ENCODE data around the gene LENG9.

LENG9 gene

GRCh38 chr19:54465426-54466109 lies 2.0 kb upstream of the LENG9 start:
- no peak for TF ChIP-seq YY1 (IDR thresholded peaks at IDR 0.05; ENCODE audit: low read depth)

- TF ChIP-seq YY1 (IDR thresholded peaks at IDR 0.05; ENCODE audit: low read depth), result no peak
- peak; percentile 55; the same call in 1 of the 2 replicates for TF ChIP-seq NFIC (IDR thresholded peaks at IDR 0.05)
- TF ChIP-seq MAX (IDR thresholded peaks at IDR 0.05), result peak; percentile 96
- TF ChIP-seq CREB1 (IDR thresholded peaks at IDR 0.05; ENCODE audit: low read depth), result peak; percentile 77
- peak; percentile 41; the same call in 1 of the 2 replicates for TF ChIP-seq TAF1 (IDR thresholded peaks at IDR 0.05; ENCODE audit: low read depth)
- no peak for TF ChIP-seq ZBTB7A (IDR thresholded peaks at IDR 0.05; ENCODE audit: low read depth)
- peak; percentile 44; the same call in 1 of the 2 replicates for TF ChIP-seq TCF12 (IDR thresholded peaks at IDR 0.05; ENCODE audit: low read depth)
These were observed 1.2 kb upstream of the LENG9 start for GRCh38 chr19:54464630-54465425.

GRCh38 chr19:54464044-54464629 lies 559 bp upstream of the LENG9 start:
- TF ChIP-seq CEBPB (IDR thresholded peaks at IDR 0.05) (no peak), EP300 (IDR thresholded peaks at IDR 0.05; ENCODE audit: borderline replicate concordance) (no peak), ZBTB7A (IDR thresholded peaks at IDR 0.05; ENCODE audit: low read depth) (no peak), TEAD4 (IDR thresholded peaks at IDR 0.05) (no peak), CREB1 (IDR thresholded peaks at IDR 0.05; ENCODE audit: low read depth) (no peak), FOXM1 (IDR thresholded peaks at IDR 0.05; ENCODE audit: borderline replicate concordance, low read depth) (no peak), TAF1 (IDR thresholded peaks at IDR 0.05; ENCODE audit: low read depth) (no peak), USF1 (IDR thresholded peaks at IDR 0.05) (no peak)

- TF ChIP-seq NFIC (IDR thresholded peaks at IDR 0.05), result peak; percentile 24; the same call in 1 of the 2 replicates
- TF ChIP-seq EP300 (IDR thresholded peaks at IDR 0.05; ENCODE audit: borderline replicate concordance), result no peak; the same call in 1 of the 2 replicates
- TF ChIP-seq EGR1 (IDR thresholded peaks at IDR 0.05), result no peak
- peak; percentile 69 for TF ChIP-seq YY1 (IDR thresholded peaks at IDR 0.05; ENCODE audit: low read depth)
These were observed 685 bp downstream of the LENG9 start for GRCh38 chr19:54462655-54463530.

- TF ChIP-seq FOXM1 (IDR thresholded peaks at IDR 0.05; ENCODE audit: borderline replicate concordance, low read depth), result no peak
- no peak for TF ChIP-seq USF1 (IDR thresholded peaks at IDR 0.05)
- no peak for TF ChIP-seq ZBTB7A (IDR thresholded peaks at IDR 0.05; ENCODE audit: low read depth)
- no peak for TF ChIP-seq CEBPB (IDR thresholded peaks at IDR 0.05)
- no peak for TF ChIP-seq EP300 (IDR thresholded peaks at IDR 0.05; ENCODE audit: borderline replicate concordance)
- no peak for TF ChIP-seq YY1 (IDR thresholded peaks at IDR 0.05; ENCODE audit: low read depth)
- no peak for TF ChIP-seq TCF12 (IDR thresholded peaks at IDR 0.05; ENCODE audit: low read depth)
- no peak for TF ChIP-seq MAX (IDR thresholded peaks at IDR 0.05)
- no peak for TF ChIP-seq EGR1 (IDR thresholded peaks at IDR 0.05)
- TF ChIP-seq NFIC (IDR thresholded peaks at IDR 0.05), result no peak
- TF ChIP-seq REST (IDR thresholded peaks at IDR 0.05; ENCODE audit: low read depth), result no peak
- TF ChIP-seq CREB1 (IDR thresholded peaks at IDR 0.05; ENCODE audit: low read depth), result no peak
- no peak for TF ChIP-seq RAD21 (IDR thresholded peaks at IDR 0.05; ENCODE audit: low read depth)
- TF ChIP-seq TAF1 (IDR thresholded peaks at IDR 0.05; ENCODE audit: low read depth), result no peak
- TF ChIP-seq TEAD4 (IDR thresholded peaks at IDR 0.05), result no peak
These were observed 1.4 kb downstream of the LENG9 start for GRCh38 chr19:54462047-54462654.

- TF ChIP-seq TCF12 (IDR thresholded peaks at IDR 0.05; ENCODE audit: low read depth), result no peak
- no peak for TF ChIP-seq EGR1 (IDR thresholded peaks at IDR 0.05)
- TF ChIP-seq TEAD4 (IDR thresholded peaks at IDR 0.05), result no peak
- TF ChIP-seq CREB1 (IDR thresholded peaks at IDR 0.05; ENCODE audit: low read depth), result no peak
- no peak for TF ChIP-seq EP300 (IDR thresholded peaks at IDR 0.05; ENCODE audit: borderline replicate concordance)
- no peak for TF ChIP-seq NFIC (IDR thresholded peaks at IDR 0.05)
- no peak for TF ChIP-seq YY1 (IDR thresholded peaks at IDR 0.05; ENCODE audit: low read depth)
- TF ChIP-seq REST (IDR thresholded peaks at IDR 0.05; ENCODE audit: low read depth), result no peak
- TF ChIP-seq MAX (IDR thresholded peaks at IDR 0.05), result no peak
- no peak for TF ChIP-seq RAD21 (IDR thresholded peaks at IDR 0.05; ENCODE audit: low read depth)
- no peak for TF ChIP-seq TAF1 (IDR thresholded peaks at IDR 0.05; ENCODE audit: low read depth)
- no peak for TF ChIP-seq FOXM1 (IDR thresholded peaks at IDR 0.05; ENCODE audit: borderline replicate concordance, low read depth)
- TF ChIP-seq CEBPB (IDR thresholded peaks at IDR 0.05), result no peak
- no peak for TF ChIP-seq USF1 (IDR thresholded peaks at IDR 0.05)
- no peak for TF ChIP-seq ZBTB7A (IDR thresholded peaks at IDR 0.05; ENCODE audit: low read depth)
These were observed 2.0 kb downstream of the LENG9 start for GRCh38 chr19:54461613-54462012.

Measured in Ishikawa (cell line).